GM12875 (cell line): ENCODE results near the gene BORCS6.

Experiments used
- H3K4me3 ChIP-seq: one replicate; pipeline ENCODE4 v1.5.1; 2011; ENCODE audit warnings: low read depth, low read length, control low read depth
- TF ChIP-seq, protein P1 (sequence below): IDR thresholded peaks from 2 replicates; pipeline ENCODE4 v1.5.1; 2011; ENCODE audit warnings: low read depth, mild to moderate bottlenecking, control low read depth, inconsistent platforms, low read length, moderate library complexity, borderline replicate concordance; ENCODE audit not compliant: insufficient read depth

BORCS6 gene

DNA sequence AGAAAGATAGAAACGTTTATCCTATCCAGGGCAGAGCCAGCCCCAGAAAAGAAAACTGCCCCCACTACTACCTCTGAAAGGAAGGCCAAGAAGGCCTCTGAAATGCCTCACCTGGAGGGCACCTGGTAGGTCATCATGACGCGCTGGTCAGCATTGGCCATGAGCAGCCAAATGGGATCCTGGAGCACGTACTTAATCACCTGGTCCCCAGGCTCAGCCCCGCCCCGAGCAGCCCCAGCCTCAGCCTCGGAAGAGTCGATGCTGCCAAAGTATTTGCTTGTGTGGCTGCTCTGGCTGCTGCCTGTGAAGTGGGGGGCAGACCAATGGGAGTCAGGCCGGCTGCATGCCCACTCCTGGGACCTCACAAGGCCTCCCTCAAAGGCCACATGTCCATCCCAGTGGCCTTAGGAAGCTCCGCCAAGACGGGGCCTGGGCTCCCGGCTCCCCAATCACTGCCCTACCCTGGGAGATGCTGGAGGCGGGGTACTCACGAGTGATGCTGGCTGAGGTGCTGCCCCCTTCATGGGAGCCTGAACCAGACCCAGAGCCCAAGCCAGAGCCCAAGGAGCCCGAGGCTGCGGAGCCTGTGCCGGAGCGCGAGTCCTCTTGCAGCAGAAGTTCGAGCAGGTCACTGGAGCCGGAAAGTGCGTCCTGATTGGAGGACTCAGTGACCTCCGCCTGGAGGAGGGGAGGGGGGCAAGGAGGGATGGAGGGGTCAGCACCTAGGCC lies 47.7 kb downstream of the BORCS6 start:
- no peak overlapping the region for H3K4me3 ChIP-seq
- TF ChIP-seq, protein P1, sequence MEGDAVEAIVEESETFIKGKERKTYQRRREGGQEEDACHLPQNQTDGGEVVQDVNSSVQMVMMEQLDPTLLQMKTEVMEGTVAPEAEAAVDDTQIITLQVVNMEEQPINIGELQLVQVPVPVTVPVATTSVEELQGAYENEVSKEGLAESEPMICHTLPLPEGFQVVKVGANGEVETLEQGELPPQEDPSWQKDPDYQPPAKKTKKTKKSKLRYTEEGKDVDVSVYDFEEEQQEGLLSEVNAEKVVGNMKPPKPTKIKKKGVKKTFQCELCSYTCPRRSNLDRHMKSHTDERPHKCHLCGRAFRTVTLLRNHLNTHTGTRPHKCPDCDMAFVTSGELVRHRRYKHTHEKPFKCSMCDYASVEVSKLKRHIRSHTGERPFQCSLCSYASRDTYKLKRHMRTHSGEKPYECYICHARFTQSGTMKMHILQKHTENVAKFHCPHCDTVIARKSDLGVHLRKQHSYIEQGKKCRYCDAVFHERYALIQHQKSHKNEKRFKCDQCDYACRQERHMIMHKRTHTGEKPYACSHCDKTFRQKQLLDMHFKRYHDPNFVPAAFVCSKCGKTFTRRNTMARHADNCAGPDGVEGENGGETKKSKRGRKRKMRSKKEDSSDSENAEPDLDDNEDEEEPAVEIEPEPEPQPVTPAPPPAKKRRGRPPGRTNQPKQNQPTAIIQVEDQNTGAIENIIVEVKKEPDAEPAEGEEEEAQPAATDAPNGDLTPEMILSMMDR: no peak

DNA sequence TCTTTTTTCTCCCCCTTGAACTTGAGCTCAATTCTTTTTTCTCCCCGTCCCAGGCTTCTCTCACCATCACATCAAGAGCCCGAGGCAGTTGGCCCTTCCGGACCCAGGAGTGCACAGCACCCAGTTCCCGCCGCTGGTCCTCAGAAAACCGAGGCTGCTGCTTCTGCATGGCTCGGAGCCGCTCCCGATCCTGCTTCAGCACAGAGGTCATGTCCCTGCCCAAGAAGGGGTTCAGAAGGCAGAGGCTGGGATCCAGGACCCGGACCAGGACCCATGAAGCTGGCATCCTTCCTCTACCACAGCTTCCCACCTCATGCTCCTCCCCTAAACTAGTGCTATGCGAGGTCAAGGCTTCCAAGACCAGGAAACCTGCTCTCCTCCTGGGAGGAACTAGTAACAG lies 48.2 kb downstream of the BORCS6 start:
- TF ChIP-seq, protein P1: no peak
- no peak overlapping the region for H3K4me3 ChIP-seq

DNA sequence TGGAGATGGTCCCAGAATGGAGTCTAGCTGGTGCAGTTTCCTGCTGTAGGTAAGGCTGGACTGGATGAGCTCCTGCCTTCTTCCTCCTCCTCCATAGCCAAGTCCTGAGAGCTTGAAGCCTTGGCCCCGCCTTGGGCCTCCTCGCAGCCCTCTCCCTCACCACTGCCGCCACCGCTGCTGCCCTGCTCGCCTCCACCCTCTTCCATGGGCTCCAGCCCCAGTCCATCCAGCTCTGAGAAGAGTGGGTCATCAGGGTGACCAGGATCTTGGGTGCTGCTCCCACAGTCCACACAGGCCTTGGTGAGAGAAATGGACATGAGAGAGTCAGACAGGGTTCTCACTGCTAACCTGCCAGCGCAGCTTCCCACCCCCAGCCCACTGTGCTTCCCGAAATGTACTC lies 48.9 kb downstream of the BORCS6 start:
- TF ChIP-seq, protein P1: no peak
- H3K4me3 ChIP-seq: no peak overlapping the region

DNA sequence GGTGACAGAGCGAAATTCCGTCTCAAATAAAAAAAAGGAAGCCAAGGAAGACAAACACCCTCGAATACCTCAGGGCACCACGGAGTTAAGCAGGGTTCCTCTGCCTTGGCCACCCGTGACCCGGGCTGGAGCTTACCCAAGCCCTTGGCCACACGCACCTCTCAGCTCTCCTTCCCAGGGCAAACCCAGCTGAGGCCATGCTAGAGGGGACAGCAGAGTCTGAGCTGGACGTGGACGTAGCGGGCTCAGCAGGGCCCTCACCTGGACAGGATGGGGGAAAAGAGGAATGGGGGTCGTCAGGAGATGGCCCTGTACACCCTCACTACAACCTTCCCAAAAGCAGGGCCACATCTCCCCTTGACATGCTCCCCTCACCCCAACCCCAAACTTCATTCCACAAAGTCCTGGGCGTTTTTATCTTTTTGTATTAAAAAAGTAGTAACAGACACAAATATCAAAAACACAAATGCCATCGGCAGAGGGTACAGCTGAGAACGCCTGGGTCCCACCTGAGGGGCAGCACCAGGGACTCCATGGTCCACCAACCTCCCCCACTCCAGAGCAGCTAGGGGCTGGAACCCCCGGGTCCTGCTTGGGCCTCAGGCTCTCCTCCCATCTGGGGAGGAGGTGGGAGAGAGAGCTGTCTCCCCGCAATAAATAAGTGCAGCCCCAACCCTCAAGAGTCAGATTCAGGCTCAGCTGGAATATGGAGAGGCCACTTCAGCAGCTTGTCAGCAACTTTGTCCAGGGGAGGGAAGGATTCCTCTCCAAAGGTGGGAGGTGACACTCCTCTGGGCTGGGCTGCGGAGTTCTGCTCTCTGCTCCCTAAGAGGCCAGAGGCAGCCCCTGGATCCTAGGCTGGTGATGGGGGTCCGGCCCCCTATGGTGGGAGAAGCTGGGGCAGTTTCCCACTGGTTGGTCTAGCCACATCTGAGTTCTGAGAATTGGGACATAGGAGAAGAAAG lies 49.6 kb downstream of the BORCS6 start:
- no peak overlapping the region for H3K4me3 ChIP-seq
- TF ChIP-seq, protein P1: no peak

DNA sequence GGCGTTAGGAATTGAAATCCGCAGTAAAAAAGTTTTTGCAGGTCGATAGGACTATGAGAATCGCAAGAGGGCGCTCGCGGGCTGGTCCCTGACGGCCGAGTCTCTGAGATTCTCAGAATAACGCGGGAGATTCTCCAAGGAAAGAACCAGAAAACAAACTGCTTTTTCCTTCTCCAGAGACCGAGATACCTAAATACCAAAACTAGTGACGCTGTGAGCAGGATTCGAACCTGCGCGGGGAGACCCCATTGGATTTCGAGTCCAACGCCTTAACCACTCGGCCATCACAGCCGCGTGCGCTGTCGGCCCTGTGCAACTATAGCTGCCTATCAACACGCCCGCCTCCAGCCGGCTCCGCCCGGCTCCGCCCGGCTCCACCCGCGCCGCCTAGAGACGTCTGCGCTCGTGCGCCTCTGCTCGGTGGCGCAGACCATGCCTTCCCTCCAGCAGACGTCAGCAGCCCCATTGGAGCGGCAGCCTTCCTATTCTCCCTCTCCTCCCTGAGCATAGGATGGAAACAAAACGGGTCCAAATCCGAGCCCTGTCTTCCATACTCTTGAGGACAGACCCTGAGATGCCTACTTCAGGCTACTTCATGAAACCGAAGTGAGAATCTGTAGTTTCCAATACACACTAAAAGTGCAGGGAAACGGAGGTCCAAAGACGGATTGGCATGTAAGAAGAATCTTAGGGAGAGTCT lies 51.2 kb downstream of the BORCS6 start:
- TF ChIP-seq, protein P1: peak; percentile 81
- H3K4me3 ChIP-seq: peak overlapping the region; percentile 50

DNA sequence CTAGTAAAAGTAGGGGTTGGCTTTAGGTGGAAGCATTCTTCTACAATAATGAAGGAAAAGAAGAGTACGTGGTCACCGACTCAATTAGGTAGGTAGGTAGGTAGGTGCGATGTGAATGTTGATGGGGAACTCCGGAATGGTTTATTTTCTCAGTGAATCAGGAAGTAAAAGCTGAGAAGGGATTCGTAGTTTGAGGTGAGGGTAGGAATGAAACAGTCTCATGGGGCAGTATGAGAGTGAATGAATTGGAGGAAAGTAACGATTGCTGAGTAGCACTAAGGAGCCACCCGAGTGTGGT lies 51.7 kb downstream of the BORCS6 start:
- TF ChIP-seq, protein P1: no peak
- H3K4me3 ChIP-seq: peak overlapping the region; percentile 18
